GM23248 (cell line): Measurements from ENCODE around the gene PCDHA2. TPM values are rescaled to one million over a fixed set of nuclear protein-coding genes. Genes with fewer than 3 reads are reported as not detected.
A peak's percentile ranks its signal among the peaks of the same experiment; 100 is the strongest.
"Not testable (repeated sequence)": the region's sequence is repeated elsewhere in the genome, so short reads cannot be mapped to it uniquely, and the experiment has no call there.

ENCODE experiments used
- DNase-seq: peaks from one replicate; pipeline ENCODE4 v3.0.0-alpha.2; 2015
- H2AFZ ChIP-seq: fragments of 200-600 bp; sonication (generic); 2 replicates; pipeline ENCODE4 v1.6.1; 2016; ENCODE audit warnings: antibody characterized with exemption
- H3F3A ChIP-seq: fragments of 200-600 bp; sonication (generic); 2 replicates; pipeline ENCODE4 v1.6.1; 2016; ENCODE audit warnings: mild to moderate bottlenecking, antibody characterized with exemption, mixed run types; ENCODE audit not compliant: insufficient read depth
- H3K27ac ChIP-seq: fragments of 200-600 bp; sonication (generic); 2 replicates; pipeline ENCODE4 v1.5.1; 2016; ENCODE audit warnings: mild to moderate bottlenecking
- H3K27me3 ChIP-seq: fragments of 200-600 bp; sonication (generic); replicated peaks from 2 replicates; pipeline ENCODE4 v1.6.1; 2016; ENCODE audit warnings: mild to moderate bottlenecking; ENCODE audit not compliant: insufficient read depth
- H3K36me3 ChIP-seq: fragments of 200-600 bp; sonication (generic); 2 replicates; pipeline ENCODE4 v1.6.1; 2016; ENCODE audit warnings: low read depth, mild to moderate bottlenecking
- H3K4me1 ChIP-seq: fragments of 200-600 bp; sonication (generic); 2 replicates; pipeline ENCODE4 v1.6.1; 2016; ENCODE audit warnings: mild to moderate bottlenecking; ENCODE audit not compliant: insufficient read depth
- H3K4me2 ChIP-seq: fragments of 200-600 bp; sonication (generic); one replicate; pipeline ENCODE4 v1.6.1; 2016; ENCODE audit warnings: mild to moderate bottlenecking; ENCODE audit not compliant: unreplicated experiment
- H3K4me3 ChIP-seq: fragments of 200-600 bp; sonication (generic); 2 replicates; pipeline ENCODE4 v1.5.1; 2016; ENCODE audit warnings: mild to moderate bottlenecking
- H3K79me2 ChIP-seq: fragments of 200-600 bp; sonication (generic); 2 replicates; pipeline ENCODE4 v1.6.1; 2016; ENCODE audit warnings: mild to moderate bottlenecking; ENCODE audit not compliant: insufficient read depth
- H3K9ac ChIP-seq: fragments of 200-600 bp; sonication (generic); 2 replicates; pipeline ENCODE4 v1.6.1; 2016; ENCODE audit warnings: mild to moderate bottlenecking
- H3K9me2 ChIP-seq: fragments of 200-600 bp; sonication (generic); 2 replicates; pipeline ENCODE4 v1.6.1; 2016; ENCODE audit warnings: mixed run types, mild to moderate bottlenecking, moderate library complexity; ENCODE audit not compliant: insufficient read depth
- H3K9me3 ChIP-seq: fragments of 200-600 bp; sonication (generic); one replicate; pipeline ENCODE4 v1.6.1; 2017; ENCODE audit warnings: low read depth
- H4K20me1 ChIP-seq: fragments of 200-600 bp; sonication (generic); 2 replicates; pipeline ENCODE4 v1.6.0; 2016; ENCODE audit not compliant: insufficient read depth
- EZH2 ChIP-seq: fragments of 200-600 bp; sonication (generic); IDR thresholded peaks from 2 replicates; pipeline ENCODE4 v1.6.1; 2018; ENCODE audit warnings: antibody characterized with exemption, mild to moderate bottlenecking; ENCODE audit not compliant: insufficient read depth, poor library complexity, severe bottlenecking
- EZH2phosphoT487 ChIP-seq: fragments of 200-600 bp; sonication (generic); IDR thresholded peaks from 2 replicates; pipeline ENCODE4 v1.6.1; 2018; ENCODE audit warnings: antibody characterized with exemption, moderate library complexity, mild to moderate bottlenecking, low read depth; ENCODE audit not compliant: insufficient read depth
- WGBS, 2 experiments: methylation state at CpG; one replicate each; pipeline ENCODE4 v1.1.6; 2015 to 2017; ENCODE audit warnings: low lambda C conversion rate in 2 of 2, low coverage in 1 of 2; ENCODE audit errors: missing lambda C conversion rate in 2 of 2; 5-methylcytosine and 5-hydroxymethylcytosine counted together
- in situ Hi-C: fragments of 300-500 bp; cut with MboI; formaldehyde crosslinking; loops from 2 replicates; pipeline ENCODE4 v1.15.0; 2020
- polyA plus RNA-seq: library from polyadenylated mRNA; unstranded; fragments of >200 nt; fragmentation: Nextera tagmentation; extraction: Ambion mirVana; gene quantifications from 2 replicates; pipeline ENCODE4 v1.2.1, GENCODE V29; 2016
- total RNA-seq: library from RNA; depleted of rRNA; stranded (reverse); fragments of >200 nt; shearing (Covaris generic); gene quantifications from 2 replicates; pipeline ENCODE4 v1.2.3, GENCODE V29; 2014

Gene PCDHA2
- total and polyA plus RNA-seq, 2 experiments from 2014 or later, result 0.06 TPM; not detected in 1

GRCh38 chr5:140833993-140834392 lies 39.3 kb downstream of the PCDHA2 start, which contains the start of gene PCDHA7:
Gene PCDHA7 (plus strand): TSS chr5:140834269. CDS start chr5:140834384, 115 bp downstream.
- Histone ChIP-seq H3K9ac (no peak within 1 kb of the TSS), H3K36me3 (no peaks in the 10 kb centered on the region), H3F3A (no peaks in the 10 kb centered on the region), H3K27ac (no peak within 1 kb of the TSS), H3K9me3 (no peaks in the 10 kb centered on the region), H3K79me2 (no peaks in the 10 kb centered on the region), H3K4me2 (no peak within 1 kb of the TSS), H4K20me1 (no peaks in the 10 kb centered on the region), H3K4me1 (no peaks in the 10 kb centered on the region), H3K27me3 (no peaks in the 10 kb centered on the region), H3K9me2 (no peaks in the 10 kb centered on the region), H2AFZ (peak within 1 kb of the TSS; percentile 8; the same call in 1 of the 2 replicates), H3K4me3 (peak within 1 kb of the TSS; percentile 9; the same call in 1 of the 2 replicates)
- 10 to 11% methylated on average over 8 of the region's 8 CpGs for whole genome bisulfite sequencing, 2 experiments
- peak; percentile 26 for DNase-seq
- TF ChIP-seq EZH2phosphoT487 (no peak), EZH2 (no peak)
- in situ Hi-C loops, result no loop called here

GRCh38 chr5:140834439-140835008 lies 39.9 kb downstream of the PCDHA2 start:
- in situ Hi-C loops, H3K4me1 ChIP-seq, H3K9ac ChIP-seq, H3F3A ChIP-seq, H3K9me2 ChIP-seq, H3K27me3 ChIP-seq, H3K36me3 ChIP-seq, H4K20me1 ChIP-seq, DNase-seq, H3K79me2 ChIP-seq, H3K4me2 ChIP-seq, H3K27ac ChIP-seq, H3K9me3 ChIP-seq: not testable (repeated sequence)
- Histone ChIP-seq H2AFZ (peak overlapping the region; percentile 8; the same call in 1 of the 2 replicates), H3K4me3 (peak overlapping the region; percentile 9; the same call in 1 of the 2 replicates)
- WGBS, 2 experiments, result 19 to 24% methylated on average over 30 to 34 of the region's 38 CpGs

GRCh38 chr5:140835622-140836510 lies 41.2 kb downstream of the PCDHA2 start:
- no peak for DNase-seq
- Histone ChIP-seq H3K9ac (no peak overlapping the region), H3F3A (no peaks in the 10 kb centered on the region), H3K27me3 (no peaks in the 10 kb centered on the region), H3K4me1 (no peaks in the 10 kb centered on the region), H2AFZ (no peak overlapping the region), H3K9me2 (no peaks in the 10 kb centered on the region), H3K36me3 (no peaks in the 10 kb centered on the region), H3K4me3 (no peak overlapping the region), H4K20me1 (no peaks in the 10 kb centered on the region), H3K27ac (no peak overlapping the region), H3K79me2 (no peaks in the 10 kb centered on the region), H3K4me2 (no peak overlapping the region), H3K9me3 (no peaks in the 10 kb centered on the region)
- WGBS, 2 experiments, result 49 to 50% methylated on average over 80 to 99 of the region's 103 CpGs
- in situ Hi-C loops, result no loop called here
- TF ChIP-seq EZH2phosphoT487 (no peak), EZH2 (no peak)

- H3K9me2 ChIP-seq, result no peaks in the 10 kb centered on the region
- in situ Hi-C loops, result no loop called here
- peak; percentile 10 for DNase-seq
- no peak within 1 kb of the TSS for H2AFZ ChIP-seq
- H3K9ac ChIP-seq, result no peak within 1 kb of the TSS
- H4K20me1 ChIP-seq, result no peaks in the 10 kb centered on the region
- no peaks in the 10 kb centered on the region for H3K79me2 ChIP-seq
- no peaks in the 10 kb centered on the region for H3K9me3 ChIP-seq
- H3K27me3 ChIP-seq, result no peaks in the 10 kb centered on the region
- 26 to 28% methylated on average over 47 of the region's 47 CpGs for WGBS, 2 experiments
- H3F3A ChIP-seq, result no peaks in the 10 kb centered on the region
- no peaks in the 10 kb centered on the region for H3K36me3 ChIP-seq
- no peaks in the 10 kb centered on the region for H3K4me1 ChIP-seq
- no peak within 1 kb of the TSS for H3K4me3 ChIP-seq
- no peak within 1 kb of the TSS for H3K27ac ChIP-seq
- TF ChIP-seq EZH2 (no peak), EZH2phosphoT487 (no peak)
- H3K4me2 ChIP-seq, result no peak within 1 kb of the TSS
Measured at GRCh38 chr5:140840978-140841962, 46.6 kb downstream of the PCDHA2 start, which contains the start of gene PCDHA8. Gene PCDHA8 (plus strand): TSS chr5:140841187. CDS start chr5:140841322, 135 bp downstream.
